Daoy (cell line): ENCODE results near the gene CFAP410. TPM values are rescaled to one million over a fixed set of nuclear protein-coding genes. Genes with fewer than 3 reads are reported as not detected.
A peak's percentile ranks its signal among the peaks of the same experiment; 100 is the strongest.
"Not testable (repeated sequence)": the region's sequence is repeated elsewhere in the genome, so short reads cannot be mapped to it uniquely, and the experiment has no call there.

Source experiments
- DNase-seq: peaks from one replicate; pipeline ENCODE4 v3.0.0-alpha.2; 2015; ENCODE audit warnings: low read depth
- total RNA-seq: library from RNA; depleted of rRNA; stranded (reverse); fragments of >200 nt; shearing (Covaris generic); gene quantifications from 2 replicates; pipeline ENCODE4 v1.2.3, GENCODE V29; 2014

Gene CFAP410
- total RNA-seq, 1 experiment from 2014 or later = 23.5 TPM

DNA sequence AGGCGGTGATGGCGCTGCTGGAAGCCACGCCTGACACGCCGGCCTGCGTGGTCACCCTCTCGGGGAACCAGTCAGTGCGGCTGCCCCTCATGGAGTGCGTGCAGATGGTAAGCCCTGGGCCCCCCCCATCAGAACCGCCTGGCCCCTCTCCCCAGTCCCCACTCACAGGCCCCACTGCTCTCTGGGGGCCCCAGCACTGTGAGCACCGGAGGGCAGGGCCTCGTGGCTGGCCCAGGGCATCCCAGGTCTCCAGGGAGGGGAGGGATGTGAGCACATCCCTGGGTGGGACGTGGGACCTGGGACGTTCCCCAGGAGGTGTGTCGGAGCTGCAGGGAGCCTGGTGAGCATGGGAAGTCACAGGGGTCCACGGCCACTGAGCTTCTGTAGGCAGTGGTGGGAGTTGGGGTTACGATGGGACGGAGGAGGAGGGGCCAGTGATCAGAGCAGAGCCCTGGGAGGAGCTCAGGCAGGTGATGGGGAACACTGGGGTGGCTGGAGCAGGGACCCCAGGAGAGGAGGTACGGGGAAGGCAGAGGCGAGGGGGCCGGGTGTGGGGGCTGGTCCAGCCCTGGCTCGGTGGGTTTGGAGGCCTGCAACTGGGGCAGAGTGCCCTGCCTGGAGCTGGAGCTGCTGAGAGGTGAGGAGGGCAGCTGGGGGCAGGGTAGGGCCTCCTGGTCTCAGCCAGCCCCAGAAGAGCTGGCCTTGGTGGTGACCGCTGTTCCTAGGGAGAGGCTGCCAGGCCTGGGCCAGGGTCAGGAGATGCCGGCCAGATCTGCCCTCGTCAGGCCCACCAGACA lies 20.5 kb downstream of the CFAP410 start:
- no peak for DNase-seq

DNA sequence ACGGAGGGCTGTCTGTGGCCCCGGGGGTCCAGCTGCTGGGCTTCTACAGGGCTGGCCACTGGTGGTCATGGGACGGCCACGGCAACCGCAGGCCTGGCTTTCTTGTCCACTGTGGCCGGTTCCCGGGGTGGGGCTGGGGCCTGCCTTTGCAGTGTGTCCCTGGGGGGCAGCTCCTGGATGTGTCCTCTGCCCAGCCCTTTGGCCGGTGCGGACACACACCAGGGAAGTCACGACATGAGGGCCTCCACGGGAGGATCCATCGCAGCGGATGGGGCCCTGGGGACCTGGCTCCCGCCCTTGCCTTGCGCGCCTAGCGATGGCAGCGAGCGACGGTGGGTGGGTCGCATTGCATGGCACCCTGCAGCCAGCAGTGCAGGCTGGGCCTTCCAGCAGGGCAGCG lies 21.3 kb downstream of the CFAP410 start:
- DNase-seq = no peak

DNA sequence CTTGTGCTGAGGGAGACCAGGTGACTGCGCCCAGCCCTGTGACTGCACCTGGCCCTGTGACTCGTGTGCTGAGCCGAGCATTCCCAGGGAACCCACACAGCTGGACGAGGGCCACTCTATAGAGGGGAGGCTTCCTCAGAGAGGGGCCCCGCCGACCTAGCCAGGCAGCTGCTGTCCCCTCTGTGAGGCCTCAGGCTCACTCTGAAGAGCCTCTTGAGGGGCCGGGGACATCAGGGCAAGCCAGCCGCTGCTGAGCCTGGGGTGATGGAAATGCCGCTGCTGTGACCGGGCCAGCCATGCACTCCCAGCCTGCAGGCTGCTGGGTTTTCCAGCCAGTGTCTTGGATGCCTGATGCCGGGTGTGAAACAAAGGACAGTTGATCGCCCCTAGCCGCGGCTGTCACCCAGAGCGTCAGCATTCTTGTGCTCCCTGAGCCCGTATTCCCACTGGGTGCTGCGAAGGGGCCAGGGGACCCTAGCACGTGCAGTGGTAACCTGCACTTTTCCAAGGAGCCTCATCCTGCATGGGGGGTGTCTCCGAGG lies 21.9 kb downstream of the CFAP410 start:
- DNase-seq = no peak

GRCh38 chr21:44316277-44316900 lies 22.8 kb downstream of the CFAP410 start:
- no peak for DNase-seq

DNA sequence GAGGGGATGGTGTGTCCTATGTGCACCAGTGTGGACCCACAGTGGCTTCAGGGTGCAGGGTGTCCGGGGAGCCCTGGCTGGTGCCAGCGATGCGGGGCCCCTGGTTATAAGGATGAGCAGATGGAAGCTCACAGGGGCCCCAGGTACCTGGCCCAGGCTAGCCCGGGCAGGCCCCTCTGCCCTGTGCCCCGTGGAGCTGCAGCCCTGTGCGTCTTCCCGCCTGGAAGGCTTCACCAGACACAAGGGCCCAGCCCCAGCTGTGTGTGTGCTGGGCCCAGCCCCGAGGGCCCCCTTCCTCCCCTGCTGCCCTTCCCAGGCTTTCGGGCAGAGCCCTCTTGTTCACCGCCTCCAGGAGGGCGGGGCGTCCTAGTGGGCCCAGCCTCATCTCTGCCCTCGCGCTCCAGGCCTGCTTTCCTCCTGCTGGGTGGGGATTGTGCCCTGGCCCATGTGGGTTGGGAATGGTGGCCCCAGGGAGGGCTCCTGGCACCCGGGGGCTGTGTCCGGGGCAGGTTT lies 23.4 kb downstream of the CFAP410 start:
- no peak for DNase-seq

- no peak for DNase-seq
Observed at GRCh38 chr21:44314561-44314960, 24.6 kb downstream of the CFAP410 start.

DNA sequence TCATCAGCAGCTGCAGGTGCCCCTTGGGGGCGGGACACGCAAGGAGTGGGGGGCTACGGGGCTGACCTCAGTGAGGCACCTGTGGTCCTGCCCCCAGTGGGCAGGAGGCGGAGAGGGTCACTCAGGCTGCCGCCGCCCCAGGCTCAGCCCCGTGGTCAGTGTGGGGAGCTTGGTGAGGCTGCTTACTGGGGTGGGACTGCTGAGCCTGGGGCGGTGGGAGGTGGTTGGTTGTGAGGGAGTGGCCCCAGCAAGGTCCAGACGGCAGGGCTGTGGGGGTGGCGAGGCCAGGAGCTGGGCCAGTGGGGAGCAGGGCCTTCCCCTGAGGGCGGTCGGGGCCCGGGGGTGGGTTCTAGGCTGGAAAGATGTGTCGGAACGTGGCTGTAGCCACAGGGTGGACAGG lies 25.1 kb downstream of the CFAP410 start:
- DNase-seq = no peak

DNA sequence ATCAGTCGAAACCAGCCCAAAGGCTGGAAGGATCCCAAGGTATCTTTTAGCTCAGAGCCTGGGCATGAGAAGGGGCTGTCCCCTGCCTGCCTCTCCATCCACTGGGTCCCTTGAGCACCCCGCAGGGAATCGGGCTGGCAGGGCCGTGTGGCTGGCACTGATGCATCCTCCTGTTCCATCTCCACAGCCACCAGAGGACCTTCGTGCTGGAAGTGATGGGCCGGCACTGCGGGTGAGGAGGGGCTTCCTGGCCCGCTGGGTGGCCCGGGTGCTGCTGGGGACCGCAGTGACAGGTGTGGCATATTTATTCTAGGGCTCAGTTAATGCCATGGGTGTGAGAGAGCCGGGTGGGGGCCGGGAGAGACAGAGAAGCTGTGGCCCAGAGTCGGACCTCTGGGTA lies 25.7 kb downstream of the CFAP410 start:
- DNase-seq = no peak

DNA sequence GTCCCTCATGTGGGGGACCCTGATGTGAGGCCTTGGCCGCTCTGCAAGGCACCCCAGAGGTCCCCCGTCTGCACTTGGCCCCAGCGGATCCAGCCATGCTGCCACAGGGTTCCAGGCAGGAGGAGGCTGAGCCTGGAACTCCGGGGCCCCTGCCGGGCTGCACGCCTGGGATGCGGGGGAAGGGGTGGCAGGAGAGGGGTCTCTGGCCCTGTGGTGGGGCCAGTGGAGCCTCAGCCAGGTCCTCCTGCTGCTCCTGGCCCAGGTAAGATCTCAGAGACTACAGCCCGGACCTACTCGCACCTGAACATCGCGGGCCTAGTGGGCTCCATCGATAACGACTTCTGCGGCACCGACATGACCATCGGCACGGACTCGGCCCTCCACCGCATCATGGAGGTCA lies 26.5 kb downstream of the CFAP410 start:
- DNase-seq = no peak

- DNase-seq = no peak
Observed at GRCh38 chr21:44312089-44312488, 27.1 kb downstream of the CFAP410 start.

DNA sequence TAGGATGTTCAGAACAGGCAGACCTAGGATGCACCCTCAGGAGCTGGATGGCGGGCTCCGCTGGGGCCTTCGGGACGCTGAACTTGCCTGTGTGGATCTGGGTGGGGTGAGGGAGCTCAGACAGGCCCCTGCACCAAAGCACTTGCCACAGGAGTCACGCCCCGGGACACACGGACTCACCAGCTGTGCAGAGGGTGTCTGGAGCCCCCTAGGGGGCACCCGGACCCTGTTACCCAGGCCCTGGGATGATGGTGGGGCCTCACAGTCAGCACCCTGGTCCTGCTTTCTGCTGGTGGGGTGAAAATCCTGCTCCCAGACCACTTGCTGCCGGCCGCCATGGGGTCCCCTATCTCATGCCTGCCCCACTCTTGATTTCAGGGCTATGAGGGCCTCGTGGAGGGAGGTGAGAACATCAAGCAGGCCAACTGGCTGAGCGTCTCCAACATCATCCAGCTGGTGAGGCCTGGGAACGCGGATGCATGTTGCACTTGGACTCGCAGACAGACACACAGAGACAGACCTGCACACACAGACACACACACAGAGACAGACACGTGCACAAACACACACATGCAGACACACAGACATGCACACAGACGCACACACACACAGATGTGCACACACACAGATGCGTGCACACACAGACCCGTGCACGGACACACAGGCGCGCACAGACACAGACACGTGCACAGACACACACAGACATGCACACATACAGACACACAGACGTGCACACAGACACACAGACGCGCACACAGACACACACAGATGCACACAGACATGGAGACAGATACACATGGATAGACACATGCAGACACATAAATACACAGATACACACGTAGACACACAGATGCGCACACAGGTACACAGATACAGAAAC lies 28.3 kb downstream of the CFAP410 start:
- no peak for DNase-seq

DNA sequence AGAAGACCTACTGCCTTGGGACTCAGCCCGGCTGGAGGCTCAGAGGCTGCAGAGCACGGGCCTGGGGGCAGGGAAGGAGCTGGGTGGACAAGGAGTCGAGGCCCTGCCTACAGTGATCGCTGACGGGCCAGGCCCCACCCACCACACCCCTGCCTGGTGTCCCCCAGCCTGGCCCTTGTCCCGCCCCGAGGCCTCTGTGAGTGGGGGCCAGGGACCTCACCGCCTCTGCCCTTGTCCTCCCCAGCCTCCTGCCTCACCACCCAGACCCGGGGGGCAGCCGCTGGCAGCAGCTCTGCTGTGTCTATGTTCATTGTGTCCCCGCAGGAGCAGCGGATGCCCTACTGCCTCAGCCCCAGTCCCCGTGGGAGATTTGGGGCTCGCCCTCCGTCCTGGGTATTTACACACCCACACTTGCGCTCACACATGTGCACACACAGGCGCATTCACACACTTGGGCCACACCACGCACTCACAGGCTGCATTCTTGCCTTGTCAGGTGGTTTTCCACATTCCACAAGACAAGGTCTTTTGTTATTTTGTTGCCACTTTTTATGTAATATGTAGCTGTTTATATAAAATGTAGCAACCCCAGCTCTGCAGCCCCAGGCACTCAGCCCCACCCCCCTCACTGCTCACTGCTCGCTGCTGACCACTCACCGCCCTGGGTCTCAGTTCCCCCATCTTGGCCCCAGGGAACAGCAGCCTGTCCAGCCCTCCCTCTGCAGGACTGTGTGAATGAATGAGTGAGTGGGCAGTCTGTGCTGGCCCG lies 32.1 kb downstream of the CFAP410 start:
- no peak for DNase-seq

- no peak for DNase-seq
Observed at GRCh38 chr21:44305691-44306090, 33.5 kb downstream of the CFAP410 start.

DNA sequence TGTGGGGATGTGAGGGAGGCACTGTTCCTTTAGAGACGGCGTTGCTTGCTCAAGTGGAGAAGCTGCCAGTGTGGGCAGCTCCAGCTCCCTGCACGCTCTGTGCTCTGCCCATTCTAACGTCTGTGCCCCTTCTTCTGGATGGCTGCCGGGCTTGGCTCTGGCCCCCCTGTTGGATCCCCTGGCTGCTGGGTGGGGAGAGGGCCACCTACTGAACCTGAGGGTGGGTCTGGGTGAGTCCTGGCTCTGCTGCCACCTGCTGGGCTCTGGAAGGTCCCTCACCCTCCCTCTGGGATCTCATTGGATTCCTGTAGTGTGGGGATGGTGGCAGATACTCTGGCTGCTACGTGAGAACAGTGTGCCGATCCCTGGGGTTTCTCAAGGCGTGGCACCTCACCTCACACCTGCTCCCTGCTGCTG lies 34.3 kb downstream of the CFAP410 start:
- peak; percentile 61 for DNase-seq

DNA sequence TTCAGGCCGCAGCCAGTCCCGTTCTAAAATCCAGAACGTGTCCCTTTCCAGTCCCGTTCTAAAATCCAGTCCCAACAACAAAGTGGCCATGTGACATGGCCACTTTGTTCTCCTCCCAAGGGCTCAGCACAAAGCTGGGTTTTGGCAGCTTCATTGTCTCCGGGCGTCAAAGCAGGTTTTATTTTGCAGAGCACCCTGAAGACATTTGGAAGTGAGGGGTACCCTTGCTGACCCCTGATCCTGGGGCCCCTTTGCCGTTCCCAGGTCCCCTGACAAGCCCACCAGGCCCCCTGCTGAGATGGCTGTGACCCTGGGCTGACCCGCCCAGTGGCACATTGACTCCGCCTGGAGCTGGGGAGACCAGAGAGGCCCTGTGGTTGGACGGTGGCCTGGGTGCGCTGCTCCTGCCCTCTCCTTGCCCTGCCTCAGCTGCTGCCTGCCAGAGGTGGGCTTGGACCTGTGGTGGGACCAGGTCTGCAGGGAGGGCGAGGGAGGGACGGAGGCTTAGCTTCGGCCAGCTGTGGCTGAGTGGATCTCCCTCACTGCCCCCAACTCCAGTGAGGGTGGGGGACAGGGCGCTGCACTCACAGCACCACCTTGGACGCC lies 35.1 kb downstream of the CFAP410 start:
- DNase-seq = no peak

GRCh38 chr21:44303490-44303981 lies 35.7 kb downstream of the CFAP410 start:
- no peak for DNase-seq

DNA sequence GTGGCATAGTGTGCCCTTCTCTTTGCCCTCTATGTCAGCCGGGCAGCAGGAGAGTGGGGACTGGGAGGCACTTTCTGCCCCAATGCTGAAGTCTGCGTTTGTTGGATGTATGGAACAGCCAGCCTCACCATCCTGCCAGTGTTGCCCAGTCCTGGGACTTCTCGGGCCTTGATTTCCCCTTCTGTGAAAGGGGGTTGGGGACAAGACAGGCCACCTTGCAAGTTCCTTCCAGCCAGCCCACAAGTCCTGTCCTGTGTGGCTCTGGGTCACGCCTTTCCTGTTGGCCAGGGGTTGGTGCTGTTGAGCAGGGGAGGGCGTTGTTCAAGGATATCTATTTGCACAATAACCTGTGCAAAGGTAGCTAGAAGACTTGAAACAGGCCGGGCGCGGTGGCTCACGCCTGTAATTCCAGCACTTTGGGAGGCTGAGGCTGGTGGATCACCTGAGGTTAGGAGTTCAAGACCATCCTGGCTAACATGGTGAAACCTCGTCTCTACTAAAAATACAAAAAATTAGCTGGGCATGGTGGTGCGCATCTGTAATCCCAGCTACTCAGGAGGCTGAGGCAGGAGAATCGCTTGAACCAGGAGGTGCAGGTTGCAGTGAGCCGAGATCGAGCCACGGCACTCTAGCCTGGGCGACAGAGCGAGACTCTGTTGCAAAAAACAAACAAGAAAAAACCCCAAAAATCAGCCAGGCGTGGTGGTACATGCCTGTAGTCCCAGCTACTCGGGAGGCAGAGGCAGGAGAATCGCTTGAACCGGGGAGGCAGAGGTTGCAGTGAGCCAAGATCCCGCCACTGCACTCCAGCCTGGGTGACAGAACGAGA lies 36.4 kb downstream of the CFAP410 start:
- DNase-seq = not testable (repeated sequence)

DNA sequence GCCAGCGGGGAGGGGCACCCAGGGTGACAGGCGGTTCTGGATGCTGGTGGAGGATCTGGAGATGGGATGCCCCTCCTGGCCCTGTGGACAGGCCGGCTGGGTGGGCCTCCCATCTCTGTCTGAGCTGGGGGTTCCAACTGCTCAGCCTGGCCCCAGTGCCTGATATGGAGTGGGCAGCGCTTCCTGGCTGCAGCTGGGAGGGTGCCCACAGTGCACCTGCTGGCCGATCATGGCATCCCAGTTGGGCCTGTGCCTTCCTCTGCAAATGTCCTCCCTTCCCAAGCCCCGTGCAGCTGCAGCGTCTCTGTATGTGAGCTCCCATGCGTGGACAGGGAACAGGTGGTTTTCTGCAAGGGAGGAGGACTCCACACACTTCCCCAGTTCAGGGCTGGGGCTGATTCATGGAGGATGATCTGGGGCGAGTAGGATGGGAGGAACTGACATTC lies 37.2 kb downstream of the CFAP410 start:
- no peak for DNase-seq

GRCh38 chr21:44301141-44301540 lies 38.0 kb downstream of the CFAP410 start:
- DNase-seq = no peak
